GM21723 (cell line): ENCODE data around the gene STAT6.

ENCODE experiments used
- ATAC-seq: cut with Tn5 transposase; IDR thresholded peaks from one replicate; pipeline ENCODE4 v1.9.1; 2021; ENCODE audit warnings: mild to moderate bottlenecking, moderate library complexity; ENCODE audit not compliant: unreplicated experiment

Gene STAT6

GRCh38 chr12:57105011-57105753 is 6.0 kb downstream of the STAT6 start:
- no peak for ATAC-seq

GRCh38 chr12:57104292-57104910 is 6.8 kb downstream of the STAT6 start:
- ATAC-seq: no peak

GRCh38 chr12:57103856-57104255 is 7.3 kb downstream of the STAT6 start:
- no peak for ATAC-seq

- no peak for ATAC-seq
Measured at GRCh38 chr12:57101892-57102695, 9.1 kb downstream of the STAT6 start.

- ATAC-seq: no peak
Measured at GRCh38 chr12:57099766-57100165, 11.4 kb downstream of the STAT6 start.

GRCh38 chr12:57099047-57099714 is 12.0 kb downstream of the STAT6 start:
- no peak for ATAC-seq

- no peak for ATAC-seq
Measured at GRCh38 chr12:57098546-57098945, 12.6 kb downstream of the STAT6 start.

GRCh38 chr12:57097554-57097835 is 13.7 kb downstream of the STAT6 start:
- no peak for ATAC-seq

GRCh38 chr12:57096748-57097553 is 14.2 kb downstream of the STAT6 start:
- ATAC-seq: no peak

GRCh38 chr12:57096099-57096572 is 15.0 kb downstream of the STAT6 start:
- ATAC-seq: no peak

- no peak for ATAC-seq
Measured at GRCh38 chr12:57095440-57095839, 15.7 kb downstream of the STAT6 start.

GRCh38 chr12:57094208-57095160 is 16.7 kb downstream of the STAT6 start:
- no peak for ATAC-seq

GRCh38 chr12:57093415-57094207 is 17.6 kb downstream of the STAT6 start:
- ATAC-seq: peak; percentile 38

GRCh38 chr12:57092876-57093414 is 18.2 kb downstream of the STAT6 start:
- no peak for ATAC-seq

GRCh38 chr12:57092529-57092862 is 18.7 kb downstream of the STAT6 start:
- ATAC-seq: no peak

- ATAC-seq: no peak
Measured at GRCh38 chr12:57091638-57092528, 19.3 kb downstream of the STAT6 start.

GRCh38 chr12:57090924-57091637 is 20.1 kb downstream of the STAT6 start:
- no peak for ATAC-seq
